Activated CD8-positive, alpha-beta T cell treated with anti-CD3 and anti-CD28 coated beads for 36 hours (primary cell): ENCODE measurements around the gene COL5A3. TPM values are rescaled to one million over a fixed set of nuclear protein-coding genes. Genes with fewer than 3 reads are reported as not detected.

ENCODE experiments used
- ATAC-seq: fragments of 200-7000 bp; cut with Tn5 transposase; one replicate; pipeline ENCODE4 v1.10.0; 2021; ENCODE audit warnings: mild to moderate bottlenecking, moderate library complexity
- CTCF ChIA-PET: fragments of 350-600 bp; sonication (Branson Sonifier 250); formaldehyde crosslinking; loops from one replicate; lab custom pipeline; 2021; ENCODE audit warnings: antibody characterized with exemption; lab: Charles Lee
- POLR2A ChIA-PET: fragments of 350-600 bp; sonication (Branson Sonifier 250); formaldehyde crosslinking; loops from one replicate; lab custom pipeline; 2021; ENCODE audit warnings: antibody characterized with exemption; lab: Charles Lee
- DNase-seq: peaks from one replicate; pipeline ENCODE4 v3.0.0-alpha.2; 2020
- H3K27ac Mint-ChIP-seq: one replicate; pipeline ENCODE4 v1.8.0; 2021; ENCODE audit warnings: mild to moderate bottlenecking, mixed read lengths
- H3K27me3 Mint-ChIP-seq: one replicate; pipeline ENCODE4 v1.8.0; 2021; ENCODE audit warnings: mixed read lengths
- H3K36me3 Mint-ChIP-seq: one replicate; pipeline ENCODE4 v1.8.0; 2021; ENCODE audit warnings: low read depth, mixed read lengths
- H3K4me1 Mint-ChIP-seq: one replicate; pipeline ENCODE4 v1.8.0; 2021; ENCODE audit warnings: low read depth, mixed read lengths
- H3K4me3 Mint-ChIP-seq: one replicate; pipeline ENCODE4 v1.8.0; 2021; ENCODE audit warnings: mild to moderate bottlenecking, moderate library complexity, mixed read lengths
- H3K9me3 Mint-ChIP-seq: one replicate; pipeline ENCODE4 v1.8.0; 2021; ENCODE audit warnings: mixed read lengths
- CTCF ChIP-seq: fragments of 200-600 bp; IDR thresholded peaks from one replicate; pipeline ENCODE4 v1.8.0; 2022; ENCODE audit warnings: antibody characterized with exemption, mild to moderate bottlenecking
- intact Hi-C: fragments of 100-400 bp; cut with micrococcal nuclease; formaldehyde crosslinking; loops from one replicate; pipeline ENCODE4 v1.10.0; 2022
- microRNA-seq: library from miRNA; unstranded; fragments of <30 nt; microRNA quantifications from one replicate; pipeline ENCODE4 v1.2.0, GENCODE V29; 2022; ENCODE audit warnings: borderline microRNAs expressed, borderline replicate concordance
- total RNA-seq, 2 experiments: library from RNA; stranded (reverse); gene quantifications; one replicate each; pipeline ENCODE4 v1.2.3, GENCODE V29; 2021

Gene COL5A3
- total RNA-seq, 2 experiments from 2014 or later, result 2.7 to 2.8 TPM

GRCh38 chr19:9911524-9912185 is 98.6 kb downstream of the COL5A3 start:
- CTCF ChIA-PET, result interaction anchor here (1.0 kb wide), 1 partner anchor 19 kb away, joined by 3 read pairs; no protein-coding TSS in a partner anchor
- intact Hi-C loops, result no loop called here
- H3K27me3 Mint-ChIP-seq, result peaks cover 8% of the 10 kb centered on the region
- no peak for DNase-seq
- POLR2A ChIA-PET, result no interaction called here
- no peaks in the 10 kb centered on the region for H3K9me3 Mint-ChIP-seq
- no peak for TF ChIP-seq CTCF
- H3K4me3 Mint-ChIP-seq, result no peak overlapping the region
- no peaks in the 10 kb centered on the region for H3K36me3 Mint-ChIP-seq
- no peak overlapping the region for H3K27ac Mint-ChIP-seq
- peaks cover 3% of the 10 kb centered on the region for H3K4me1 Mint-ChIP-seq
- no peak for ATAC-seq

GRCh38 chr19:9910625-9911024 is 99.7 kb downstream of the COL5A3 start:
- DNase-seq (no peak), ATAC-seq (no peak)
- no peak overlapping the region for H3K27ac Mint-ChIP-seq
- ChIA-PET POLR2A (no interaction called here), CTCF (no interaction called here)
- no peaks in the 10 kb centered on the region for H3K9me3 Mint-ChIP-seq
- H3K4me1 Mint-ChIP-seq, result peaks cover 3% of the 10 kb centered on the region
- intact Hi-C loops, result no loop called here
- TF ChIP-seq CTCF, result no peak
- no peaks in the 10 kb centered on the region for H3K36me3 Mint-ChIP-seq
- peaks cover 5% of the 10 kb centered on the region for H3K27me3 Mint-ChIP-seq
- H3K4me3 Mint-ChIP-seq, result no peak overlapping the region

Small RNAs within 50 kb of the gene (microRNA-seq; reads per million reads assigned to microRNA genes)
- not detected for gene MIR5589

Other genes starting within 250 kb of the COL5A3 start
- gene ZNF846, start 241.8 kb downstream of the COL5A3 start, total RNA-seq, result 1 to 10 TPM; 5.1 to 6.1 TPM
- gene FBXL12, start 191.4 kb downstream of the COL5A3 start, total RNA-seq, result 10 to 100 TPM; 24.2 to 26.7 TPM
- gene UBL5, start 182.6 kb downstream of the COL5A3 start, total RNA-seq, result 100 to 1,000 TPM; 313 to 321 TPM
- gene PIN1, start 175.2 kb downstream of the COL5A3 start, total RNA-seq, result 10 to 100 TPM; 79.9 to 81.4 TPM
- 1 to 10 TPM; 2.7 to 3.2 TPM for gene OLFM2, start 74.0 kb downstream of the COL5A3 start, total RNA-seq
- gene RDH8, start 3.0 kb upstream of the COL5A3 start, total RNA-seq, result not detected
- 10 to 100 TPM; 45.6 to 49.5 TPM for gene SHFL, start 75.8 kb upstream of the COL5A3 start, total RNA-seq
- 10 to 100 TPM; 11.8 to 12.0 TPM for gene ANGPTL6, start 92.2 kb upstream of the COL5A3 start, total RNA-seq
- 100 to 1,000 TPM; 165 to 171 TPM for gene PPAN, start 95.9 kb upstream of the COL5A3 start, total RNA-seq
- 10 to 100 TPM; 59.0 to 62.1 TPM for gene P2RY11, start 101.2 kb upstream of the COL5A3 start, total RNA-seq
- gene EIF3G, start 109.4 kb upstream of the COL5A3 start, total RNA-seq, result 100 to 1,000 TPM; 275 to 286 TPM
- gene DNMT1, start 184.4 kb upstream of the COL5A3 start, total RNA-seq, result 100 to 1,000 TPM; 372 to 379 TPM
- 1 to 10 TPM; 6.3 to 6.6 TPM for gene S1PR2, start 220.8 kb upstream of the COL5A3 start, total RNA-seq
- gene MRPL4, start 241.7 kb upstream of the COL5A3 start, total RNA-seq, result 100 to 1,000 TPM; 151 to 153 TPM